WTC11 (cell line): ENCODE results near the gene CLEC3A. TPM values are rescaled to one million over a fixed set of nuclear protein-coding genes. Genes with fewer than 3 reads are reported as not detected.

Experiments used
- ATAC-seq: fragments of 200-7000 bp; cut with Tn5 transposase; 2 replicates; pipeline ENCODE4 v1.10.0; 2021; ENCODE audit warnings: mild to moderate bottlenecking, moderate library complexity
- CTCF ChIA-PET: fragments of 300-600 bp; sonication (Branson Sonifier 250); formaldehyde crosslinking; loops from one replicate; lab custom pipeline; 2021; ENCODE audit warnings: antibody characterized with exemption; lab: Charles Lee
- POLR2A ChIA-PET: fragments of 350-600 bp; sonication (Branson Sonifier 250); formaldehyde crosslinking; loops from one replicate; lab custom pipeline; 2021; ENCODE audit warnings: antibody characterized with exemption; lab: Charles Lee
- DNase-seq: peaks from one replicate; pipeline ENCODE4 v3.0.0; 2021; ENCODE audit warnings: low spot score
- H3K27ac Mint-ChIP-seq: 2 replicates; pipeline ENCODE4 v1.8.0; 2021; ENCODE audit warnings: mixed read lengths
- H3K27me3 Mint-ChIP-seq: 2 replicates; pipeline ENCODE4 v1.8.0; 2021; ENCODE audit warnings: low read depth, mild to moderate bottlenecking, moderate library complexity, mixed read lengths
- H3K36me3 Mint-ChIP-seq: 2 replicates; pipeline ENCODE4 v1.8.0; 2021; ENCODE audit warnings: mixed read lengths
- H3K4me1 Mint-ChIP-seq: 2 replicates; pipeline ENCODE4 v1.8.0; 2022; ENCODE audit warnings: mixed read lengths
- H3K4me3 Mint-ChIP-seq: 2 replicates; pipeline ENCODE4 v1.8.0; 2021; ENCODE audit warnings: mild to moderate bottlenecking, moderate library complexity, mixed read lengths
- H3K9me3 Mint-ChIP-seq: 2 replicates; pipeline ENCODE4 v1.8.0; 2021; ENCODE audit warnings: mixed read lengths
- AFF4 ChIP-seq: sonication (generic); formaldehyde crosslinking; IDR thresholded peaks from 2 replicates; pipeline ENCODE4 v1.8.1; 2023; ENCODE audit warnings: mild to moderate bottlenecking, missing genetic modification reagents, borderline replicate concordance
- E2F1 ChIP-seq: sonication (generic); formaldehyde crosslinking; IDR thresholded peaks from 2 replicates; pipeline ENCODE4 v1.8.0; 2022; ENCODE audit warnings: mild to moderate bottlenecking, missing genetic modification reagents
- E2F5 ChIP-seq: sonication (generic); formaldehyde crosslinking; IDR thresholded peaks from 2 replicates; pipeline ENCODE4 v1.8.1; 2022; ENCODE audit warnings: mild to moderate bottlenecking, moderate library complexity, missing genetic modification reagents
- EMX1 ChIP-seq: fragments of 250-450 bp; sonication (Bioruptor Pico); IDR thresholded peaks from 2 replicates; pipeline ENCODE4 v1.8.0; 2021; ENCODE audit warnings: mild to moderate bottlenecking
- ERG ChIP-seq: fragments of 250-450 bp; sonication (Bioruptor Pico); IDR thresholded peaks from 2 replicates; pipeline ENCODE4 v1.8.0; 2021; ENCODE audit warnings: mild to moderate bottlenecking
- FOXP4 ChIP-seq: sonication (generic); formaldehyde crosslinking; IDR thresholded peaks from 2 replicates; pipeline ENCODE4 v1.8.0; 2022; ENCODE audit warnings: mild to moderate bottlenecking, missing genetic modification reagents
- MLX ChIP-seq: sonication (generic); formaldehyde crosslinking; IDR thresholded peaks from 2 replicates; pipeline ENCODE4 v1.8.1; 2023; ENCODE audit warnings: mild to moderate bottlenecking, missing genetic modification reagents, moderate library complexity
- NR3C1 ChIP-seq: sonication (generic); formaldehyde crosslinking; conservative IDR thresholded peaks from 2 replicates; pipeline ENCODE4 v1.8.1; 2023; ENCODE audit warnings: low read depth, mild to moderate bottlenecking, missing genetic modification reagents
- OVOL2 ChIP-seq: fragments of 250-450 bp; sonication (Bioruptor Pico); IDR thresholded peaks from 2 replicates; pipeline ENCODE4 v1.9.0; 2021; ENCODE audit warnings: mild to moderate bottlenecking, borderline replicate concordance
- PRDM15 ChIP-seq: sonication (generic); formaldehyde crosslinking; IDR thresholded peaks from 2 replicates; pipeline ENCODE4 v1.8.0; 2022; ENCODE audit warnings: missing genetic modification reagents
- PREB ChIP-seq: sonication (generic); formaldehyde crosslinking; IDR thresholded peaks from 2 replicates; pipeline ENCODE4 v1.8.1; 2022; ENCODE audit warnings: mild to moderate bottlenecking, missing genetic modification reagents, moderate library complexity, borderline replicate concordance
- PRRX2 ChIP-seq: fragments of 250-450 bp; sonication (Bioruptor Pico); IDR thresholded peaks from 2 replicates; pipeline ENCODE4 v1.8.0; 2021; ENCODE audit warnings: mild to moderate bottlenecking
- STAT6 ChIP-seq: sonication (generic); formaldehyde crosslinking; conservative IDR thresholded peaks from 2 replicates; pipeline ENCODE4 v1.8.1; 2023; ENCODE audit warnings: mild to moderate bottlenecking, low read depth, missing genetic modification reagents, moderate library complexity
- ZBTB21 ChIP-seq: sonication (generic); formaldehyde crosslinking; IDR thresholded peaks from 2 replicates; pipeline ENCODE4 v1.8.1; 2023; ENCODE audit warnings: mild to moderate bottlenecking, missing genetic modification reagents, borderline replicate concordance
- ZNF512 ChIP-seq: sonication (generic); formaldehyde crosslinking; IDR thresholded peaks from 2 replicates; pipeline ENCODE4 v1.8.1; 2022; ENCODE audit warnings: missing genetic modification reagents, borderline replicate concordance
- total RNA-seq: library from RNA; stranded (reverse); gene quantifications from 3 replicates; pipeline ENCODE4 v1.2.3, GENCODE V29; 2021

The CLEC3A gene
- total RNA-seq, 1 experiment from 2014 or later, result not detected

GRCh38 chr16:77989846-77990245 is 32.5 kb upstream of the CLEC3A start:
- Mint-ChIP-seq H3K4me3 (no peak overlapping the region), H3K27ac (no peak overlapping the region), H3K27me3 (no peaks in the 10 kb centered on the region; the same call in 1 of the 2 replicates), H3K4me1 (peaks cover 67% of the 10 kb centered on the region), H3K36me3 (peaks cover 8% of the 10 kb centered on the region), H3K9me3 (peaks cover 21% of the 10 kb centered on the region)
- no peak for DNase-seq
- POLR2A ChIA-PET, result interaction anchor here (1.1 kb wide), 1 partner anchor 13 kb away, joined by 4 read pairs; no protein-coding TSS in a partner anchor
- no peak for TF ChIP-seq MLX
- no peak for TF ChIP-seq OVOL2 (CRISPR knock-in tag)
- no peak for TF ChIP-seq EMX1
- TF ChIP-seq ZNF512 (CRISPR knock-in tag), result no peak
- no peak for TF ChIP-seq E2F1 (CRISPR knock-in tag)
- no peak for TF ChIP-seq PRDM15
- TF ChIP-seq NR3C1 (CRISPR knock-in tag), result no peak
- TF ChIP-seq ERG (CRISPR knock-in tag), result no peak
- no peak for TF ChIP-seq STAT6 (CRISPR knock-in tag)
- TF ChIP-seq AFF4 (CRISPR knock-in tag), result no peak
- no peak for TF ChIP-seq FOXP4 (CRISPR knock-in tag)
- no peak for TF ChIP-seq E2F5 (CRISPR knock-in tag)
- no peak for TF ChIP-seq ZBTB21 (CRISPR knock-in tag)
- no peak for TF ChIP-seq PREB (CRISPR knock-in tag)
- no peak for TF ChIP-seq PRRX2 (CRISPR knock-in tag)
- CTCF ChIA-PET, result interaction anchor here (0.6 to 1.6 kb wide), 2 partner anchors 13 to 15 kb away, joined by 4 to 5 read pairs; no protein-coding TSS in a partner anchor
- no peak for ATAC-seq
